NT2/D1 (cell line): ENCODE data around the gene PTPRG.

Source experiments
- SUZ12 ChIP-seq: IDR thresholded peaks from 2 replicates; pipeline ENCODE4 v1.6.1; 2011; ENCODE audit not compliant: insufficient read length, insufficient read depth; ENCODE audit errors: extremely low read depth
- YY1 ChIP-seq: IDR thresholded peaks from 2 replicates; pipeline ENCODE4 v1.6.1; 2011; ENCODE audit not compliant: insufficient read length, insufficient read depth
- ZNF274 ChIP-seq: IDR thresholded peaks from 2 replicates; pipeline ENCODE4 v1.6.1; 2011; ENCODE audit warnings: mild to moderate bottlenecking, low read depth, low read length

- TF ChIP-seq SUZ12 (no peak), YY1 (no peak), ZNF274 (no peak)
Measured at GRCh38 chr3:61940236-61940635, 378.9 kb downstream of the PTPRG start.
